Measurements from ENCODE around the gene NTHL1.

Gene NTHL1

GRCh38 chr16:2083409-2083808 lies 35.8 kb upstream of the NTHL1 start:
- no peak overlapping the region for H3K27ac ChIP-seq
- no peak for TF ChIP-seq CTCF (conservative IDR thresholded peaks at IDR 0.05)
- no peak for TF ChIP-seq ZFX (IDR thresholded peaks at IDR 0.05)

- H3K27ac ChIP-seq, result no peak overlapping the region
- TF ChIP-seq CTCF (conservative IDR thresholded peaks at IDR 0.05) (no peak), ZFX (IDR thresholded peaks at IDR 0.05) (no peak)
These were observed 35.3 kb upstream of the NTHL1 start for GRCh38 chr16:2082983-2083364.

GRCh38 chr16:2082171-2082982 lies 34.7 kb upstream of the NTHL1 start:
- H3K27ac ChIP-seq, result no peak overlapping the region
- TF ChIP-seq ZFX (IDR thresholded peaks at IDR 0.05), result no peak
- TF ChIP-seq CTCF (conservative IDR thresholded peaks at IDR 0.05), result no peak

GRCh38 chr16:2081201-2082084 lies 33.8 kb upstream of the NTHL1 start:
- TF ChIP-seq CTCF (conservative IDR thresholded peaks at IDR 0.05), result no peak
- no peak for TF ChIP-seq ZFX (IDR thresholded peaks at IDR 0.05)
- H3K27ac ChIP-seq, result no peak overlapping the region

- no peak overlapping the region for H3K27ac ChIP-seq
- TF ChIP-seq CTCF (conservative IDR thresholded peaks at IDR 0.05) (no peak), ZFX (IDR thresholded peaks at IDR 0.05) (no peak)
These were observed 32.4 kb upstream of the NTHL1 start for GRCh38 chr16:2079991-2080390.

GRCh38 chr16:2079311-2079800 lies 31.7 kb upstream of the NTHL1 start:
- TF ChIP-seq CTCF (conservative IDR thresholded peaks at IDR 0.05) (no peak), ZFX (IDR thresholded peaks at IDR 0.05) (no peak)
- H3K27ac ChIP-seq, result no peak overlapping the region

- TF ChIP-seq ZFX (IDR thresholded peaks at IDR 0.05), result no peak
- no peak for TF ChIP-seq CTCF (conservative IDR thresholded peaks at IDR 0.05)
- no peak overlapping the region for H3K27ac ChIP-seq
These were observed 31.1 kb upstream of the NTHL1 start for GRCh38 chr16:2078691-2079090.
